Measurements from ENCODE around the gene VWA5A. TPM values are rescaled to one million over a fixed set of nuclear protein-coding genes. Genes with fewer than 3 reads are reported as not detected.
"Not testable (repeated sequence)": the region's sequence is repeated elsewhere in the genome, so short reads cannot be mapped to it uniquely, and the experiment has no call there.

VWA5A gene
- polyA plus RNA-seq, 1 donor = 13.7 TPM

GRCh38 chr11:124085997-124086846, 29.0 kb upstream of the VWA5A start:
- DNase-seq = no peak

- DNase-seq = no peak
Measured at GRCh38 chr11:124090996-124091395, 24.3 kb upstream of the VWA5A start.

GRCh38 chr11:124093330-124093729, 21.9 kb upstream of the VWA5A start:
- no peak for DNase-seq

GRCh38 chr11:124094731-124095130, 20.5 kb upstream of the VWA5A start:
- no peak for DNase-seq

- DNase-seq = no peak
Measured at GRCh38 chr11:124096364-124096763, 18.9 kb upstream of the VWA5A start.

GRCh38 chr11:124098141-124098540, 17.1 kb upstream of the VWA5A start:
- DNase-seq = no peak

GRCh38 chr11:124101737-124102136, 13.5 kb upstream of the VWA5A start:
- DNase-seq = no peak

- no peak for DNase-seq
Measured at GRCh38 chr11:124108156-124108555, 7.1 kb upstream of the VWA5A start.

- DNase-seq = no peak
Measured at GRCh38 chr11:124109377-124109776, 5.9 kb upstream of the VWA5A start.

- no peak for DNase-seq
Measured at GRCh38 chr11:124110201-124110600, 5.0 kb upstream of the VWA5A start.

- peak; percentile 3 for DNase-seq
Measured at GRCh38 chr11:124113890-124114289, 1.4 kb upstream of the VWA5A start.

- peak; percentile 8 for DNase-seq
Measured at GRCh38 chr11:124115782-124116616, 749 bp downstream of the VWA5A start.

GRCh38 chr11:124119103-124119502, 3.9 kb downstream of the VWA5A start:
- no peak for DNase-seq

- no peak for DNase-seq
Measured at GRCh38 chr11:124120891-124121290, 5.6 kb downstream of the VWA5A start.

GRCh38 chr11:124122123-124122522, 6.9 kb downstream of the VWA5A start:
- DNase-seq = no peak

- DNase-seq = no peak
Measured at GRCh38 chr11:124123622-124124021, 8.4 kb downstream of the VWA5A start.

- DNase-seq = not testable (repeated sequence)
Measured at GRCh38 chr11:124127134-124127533, 11.9 kb downstream of the VWA5A start.

GRCh38 chr11:124143034-124143433, 27.8 kb downstream of the VWA5A start:
- DNase-seq = no peak

- DNase-seq = no peak
Measured at GRCh38 chr11:124147951-124148350, 32.7 kb downstream of the VWA5A start.

- DNase-seq = no peak
Measured at GRCh38 chr11:124150684-124151083, 35.4 kb downstream of the VWA5A start.

GRCh38 chr11:124152770-124153407, 37.6 kb downstream of the VWA5A start:
- DNase-seq = no peak

- no peak for DNase-seq
Measured at GRCh38 chr11:124153821-124154220, 38.6 kb downstream of the VWA5A start.

GRCh38 chr11:124159481-124159880, 44.2 kb downstream of the VWA5A start:
- DNase-seq = no peak

Data from left kidney (tissue), 2 donors.